Measurements from ENCODE around the gene EHD1. TPM values are rescaled to one million over a fixed set of nuclear protein-coding genes. Genes with fewer than 3 reads are reported as not detected.

EHD1 gene
- total RNA-seq, 4 donors from 2014 or later: 67.9 to 202 (median 116) TPM

GRCh38 chr11:64903291-64903833 is 24.9 kb upstream of the EHD1 start:
- Histone ChIP-seq H3K4me3 (no peak overlapping the region), H3K27me3 (no peaks in the 10 kb centered on the region), H3K27ac (no peak overlapping the region), H3K9me3 (no peaks in the 10 kb centered on the region), H3K4me1 (no peaks in the 10 kb centered on the region), H3K36me3 (peaks cover 0 to 51% (median 23%) of the 10 kb centered on the region in 4 donors)
- DNase-seq: no peak
- in situ Hi-C loops (cut with MboI; ENCODE audit: low pct_ligation_motif_present in 1 of 4, low pct_unique_long_range_greater_than_20kb in 1 of 4, low sequenced_read_pairs in 3 of 4) (no loop called here), intact Hi-C loops (cut with DNase I; ENCODE audit: low total_unique reads) (no loop called here)
- TF ChIP-seq EP300 (IDR thresholded peaks at IDR 0.05; ENCODE audit: low read depth) (no peak), POLR2A (IDR thresholded peaks at IDR 0.05) (no peak), POLR2AphosphoS5 (IDR thresholded peaks at IDR 0.05) (no peak), CTCF (IDR thresholded peaks at IDR 0.05) (no peak)
- WGBS, 2 donors (ENCODE audit: low coverage in 1 of 2): 91% methylated on average over 14 of the region's 23 CpGs; no CpG with 5 or more reads in 1 of the 2 donors

GRCh38 chr11:64902102-64902900 is 23.9 kb upstream of the EHD1 start:
- no peak for DNase-seq
- Histone ChIP-seq H3K9me3 (no peaks in the 10 kb centered on the region), H3K36me3 (peaks cover 0 to 51% (median 18%) of the 10 kb centered on the region in 4 donors), H3K4me3 (no peak overlapping the region), H3K27me3 (no peaks in the 10 kb centered on the region), H3K4me1 (no peaks in the 10 kb centered on the region), H3K27ac (no peak overlapping the region)
- WGBS, 2 donors (ENCODE audit: low coverage in 1 of 2): 84 to 90% methylated on average over 2 to 24 of the region's 30 CpGs
- TF ChIP-seq CTCF (IDR thresholded peaks at IDR 0.05): no peak
- TF ChIP-seq POLR2AphosphoS5 (IDR thresholded peaks at IDR 0.05): no peak
- no peak for TF ChIP-seq POLR2A (IDR thresholded peaks at IDR 0.05)
- no peak for TF ChIP-seq EP300 (IDR thresholded peaks at IDR 0.05; ENCODE audit: low read depth)
- in situ Hi-C loops (cut with MboI; ENCODE audit: low pct_ligation_motif_present in 1 of 4, low pct_unique_long_range_greater_than_20kb in 1 of 4, low sequenced_read_pairs in 3 of 4): no loop called here
- intact Hi-C loops (cut with DNase I; ENCODE audit: low total_unique reads): no loop called here

- 94 to 100% methylated on average over 2 to 17 of the region's 17 CpGs for WGBS, 2 donors (ENCODE audit: low coverage in 1 of 2)
- Histone ChIP-seq H3K27ac (no peak overlapping the region), H3K36me3 (peaks cover 0 to 41% (median 11%) of the 10 kb centered on the region in 4 donors), H3K4me1 (no peaks in the 10 kb centered on the region), H3K9me3 (no peaks in the 10 kb centered on the region), H3K27me3 (no peaks in the 10 kb centered on the region), H3K4me3 (no peak overlapping the region)
- DNase-seq: no peak
- TF ChIP-seq EP300 (IDR thresholded peaks at IDR 0.05; ENCODE audit: low read depth) (no peak), CTCF (IDR thresholded peaks at IDR 0.05) (no peak), POLR2A (IDR thresholded peaks at IDR 0.05) (no peak)
- intact Hi-C loops (cut with DNase I; ENCODE audit: low total_unique reads): no loop called here
- in situ Hi-C loops (cut with MboI; ENCODE audit: low pct_ligation_motif_present in 1 of 4, low pct_unique_long_range_greater_than_20kb in 1 of 4, low sequenced_read_pairs in 3 of 4): no loop called here
Measured at GRCh38 chr11:64900774-64901173, 22.4 kb upstream of the EHD1 start.

GRCh38 chr11:64900263-64900678 is 21.9 kb upstream of the EHD1 start:
- no peaks in the 10 kb centered on the region for H3K27me3 ChIP-seq
- no peaks in the 10 kb centered on the region for H3K4me1 ChIP-seq
- in situ Hi-C loops (cut with MboI; ENCODE audit: low pct_ligation_motif_present in 1 of 4, low pct_unique_long_range_greater_than_20kb in 1 of 4, low sequenced_read_pairs in 3 of 4) (no loop called here), intact Hi-C loops (cut with DNase I; ENCODE audit: low total_unique reads) (no loop called here)
- no peak overlapping the region for H3K4me3 ChIP-seq
- TF ChIP-seq EP300 (IDR thresholded peaks at IDR 0.05; ENCODE audit: low read depth) (no peak), POLR2AphosphoS5 (IDR thresholded peaks at IDR 0.05) (no peak), POLR2A (IDR thresholded peaks at IDR 0.05) (no peak), CTCF (IDR thresholded peaks at IDR 0.05) (no peak)
- H3K9me3 ChIP-seq: no peaks in the 10 kb centered on the region
- no peak for DNase-seq
- no peak overlapping the region for H3K27ac ChIP-seq
- peaks cover 0 to 41% (median 11%) of the 10 kb centered on the region in 4 donors for H3K36me3 ChIP-seq
- WGBS, 2 donors (ENCODE audit: low coverage in 1 of 2): 81 to 100% methylated on average over 1 to 14 of the region's 14 CpGs
